Mucosa of descending colon (tissue), 3 donors: ENCODE data around the gene C20orf144. TPM values are rescaled to one million over a fixed set of nuclear protein-coding genes. Genes with fewer than 3 reads are reported as not detected.

Experiments used
- ATAC-seq: fragments of 200-7000 bp; cut with Tn5 transposase; one replicate; pipeline ENCODE4 v1.9.1; 2020; ENCODE audit warnings: mild to moderate bottlenecking, moderate library complexity
- DNase-seq, 3 donors: peaks; one replicate each; pipeline ENCODE4 v3.0.0-alpha.2; 2020
- H3K36me3 ChIP-seq: fragments of 200-600 bp; one replicate; pipeline ENCODE4 v1.8.0; 2021; ENCODE audit warnings: low read depth, mild to moderate bottlenecking
- H3K4me1 ChIP-seq: fragments of 200-600 bp; one replicate; pipeline ENCODE4 v1.8.0; 2021; ENCODE audit warnings: low read depth, mild to moderate bottlenecking
- H3K4me3 ChIP-seq: fragments of 200-600 bp; one replicate; pipeline ENCODE4 v1.8.0; 2021; ENCODE audit warnings: mild to moderate bottlenecking
- H3K9me3 ChIP-seq: fragments of 200-600 bp; one replicate; pipeline ENCODE4 v1.8.0; 2021; ENCODE audit warnings: mild to moderate bottlenecking
- intact Hi-C, 2 donors: fragments of 100-400 bp; cut with DNase I in 1 of 2; cut with micrococcal nuclease in 1 of 2; formaldehyde crosslinking; loops; one replicate each; pipeline versions ENCODE4 v1.11.0 to v1.11.1; 2022; cut with DNase I, micrococcal nuclease
- total RNA-seq, 3 donors: library from RNA; stranded (reverse); fragmentation: NEBNext Ultra II Directional in 2 of 3; extraction: Animal tissue kit (Norgen Biotek cat#: 25700) in 2 of 3; gene quantifications; one replicate each; pipeline versions ENCODE4 v1.2.1 to v1.2.4, GENCODE V29; 2021 to 2023
- TF ChIP-seq, protein P1 (sequence below): fragments of 200-600 bp; IDR thresholded peaks from one replicate; pipeline ENCODE4 v1.8.0; 2022; ENCODE audit warnings: antibody characterized with exemption, mild to moderate bottlenecking
- donor health status: DM: no; HTN: no; CAD: no; lungs with moderate emphysema.
- donor health status: DM: no; HTN: no; CAD: no.
- donor health status: DM: no; HTN: yes; CAD: no.

The C20orf144 gene
- total RNA-seq, 3 donors from 2014 or later: 0.24 TPM; not detected in 2

DNA sequence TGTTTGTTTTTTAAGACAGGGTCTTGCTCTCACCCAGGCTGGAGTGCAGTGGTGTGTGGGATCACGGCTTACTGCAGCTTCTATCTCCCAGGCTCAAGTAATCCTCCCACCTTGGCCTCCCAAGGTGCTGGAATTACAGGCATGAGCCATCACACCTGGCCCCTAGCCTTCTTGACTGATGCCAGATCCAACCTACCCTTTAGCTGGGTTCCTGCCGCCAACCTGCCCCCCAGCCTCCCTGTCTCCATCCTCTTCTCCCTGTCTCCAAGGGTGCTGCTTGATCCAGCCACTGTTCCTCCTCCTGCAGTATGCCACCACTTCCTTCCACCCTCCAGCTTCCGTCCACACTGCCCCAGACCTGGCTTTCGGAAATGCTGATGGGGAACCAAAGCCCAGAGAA, 3.2 kb upstream of the C20orf144 start:
- Histone ChIP-seq H3K36me3 (no peaks in the 10 kb centered on the region), H3K4me3 (no peak overlapping the region), H3K4me1 (peaks cover 21% of the 10 kb centered on the region), H3K9me3 (no peaks in the 10 kb centered on the region)
- DNase-seq: no peak
- ATAC-seq: no peak
- TF ChIP-seq, protein P1, sequence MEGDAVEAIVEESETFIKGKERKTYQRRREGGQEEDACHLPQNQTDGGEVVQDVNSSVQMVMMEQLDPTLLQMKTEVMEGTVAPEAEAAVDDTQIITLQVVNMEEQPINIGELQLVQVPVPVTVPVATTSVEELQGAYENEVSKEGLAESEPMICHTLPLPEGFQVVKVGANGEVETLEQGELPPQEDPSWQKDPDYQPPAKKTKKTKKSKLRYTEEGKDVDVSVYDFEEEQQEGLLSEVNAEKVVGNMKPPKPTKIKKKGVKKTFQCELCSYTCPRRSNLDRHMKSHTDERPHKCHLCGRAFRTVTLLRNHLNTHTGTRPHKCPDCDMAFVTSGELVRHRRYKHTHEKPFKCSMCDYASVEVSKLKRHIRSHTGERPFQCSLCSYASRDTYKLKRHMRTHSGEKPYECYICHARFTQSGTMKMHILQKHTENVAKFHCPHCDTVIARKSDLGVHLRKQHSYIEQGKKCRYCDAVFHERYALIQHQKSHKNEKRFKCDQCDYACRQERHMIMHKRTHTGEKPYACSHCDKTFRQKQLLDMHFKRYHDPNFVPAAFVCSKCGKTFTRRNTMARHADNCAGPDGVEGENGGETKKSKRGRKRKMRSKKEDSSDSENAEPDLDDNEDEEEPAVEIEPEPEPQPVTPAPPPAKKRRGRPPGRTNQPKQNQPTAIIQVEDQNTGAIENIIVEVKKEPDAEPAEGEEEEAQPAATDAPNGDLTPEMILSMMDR: no peak
- intact Hi-C loops: loop anchor here (10.0 kb wide), 1 partner anchor 194 kb away; no protein-coding TSS in a partner anchor

DNA sequence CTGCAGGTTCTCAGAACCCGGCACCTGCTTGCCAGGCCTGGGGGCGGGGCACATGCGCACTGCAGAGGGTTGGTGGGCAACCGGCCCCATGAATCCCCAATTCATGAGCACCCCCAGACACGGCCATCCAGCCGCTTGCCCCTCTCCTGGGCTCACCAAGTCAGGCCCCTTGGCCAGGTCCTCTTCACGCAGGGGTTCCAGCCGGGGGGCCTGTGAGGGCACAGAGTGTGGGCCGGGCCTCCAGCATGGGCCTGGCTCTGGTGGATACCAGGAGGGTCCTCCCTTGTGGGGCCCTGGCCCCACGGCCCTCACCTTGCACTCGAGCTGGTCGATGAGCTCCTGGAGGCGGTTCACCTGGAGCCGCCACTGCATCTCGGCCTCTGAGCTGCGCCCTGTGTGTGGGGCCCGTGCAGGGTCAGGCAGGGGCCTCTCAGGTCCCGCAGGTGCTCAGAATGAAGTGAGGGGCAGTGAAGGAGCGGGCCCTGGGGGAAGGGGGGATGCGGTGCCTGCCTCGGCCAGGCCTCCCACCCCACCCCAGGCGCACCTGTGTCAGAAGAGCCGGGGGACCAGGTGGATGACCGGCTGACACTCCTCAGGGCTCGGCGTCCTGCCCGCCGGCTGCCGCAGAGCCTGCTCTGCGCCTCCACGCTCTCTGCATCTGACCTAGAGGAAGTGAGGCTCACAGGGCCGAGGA, 2.6 kb upstream of the C20orf144 start:
- intact Hi-C loops: loop anchor here (10.0 kb wide), 1 partner anchor 195 kb away; no protein-coding TSS in a partner anchor
- no peak for DNase-seq

DNA sequence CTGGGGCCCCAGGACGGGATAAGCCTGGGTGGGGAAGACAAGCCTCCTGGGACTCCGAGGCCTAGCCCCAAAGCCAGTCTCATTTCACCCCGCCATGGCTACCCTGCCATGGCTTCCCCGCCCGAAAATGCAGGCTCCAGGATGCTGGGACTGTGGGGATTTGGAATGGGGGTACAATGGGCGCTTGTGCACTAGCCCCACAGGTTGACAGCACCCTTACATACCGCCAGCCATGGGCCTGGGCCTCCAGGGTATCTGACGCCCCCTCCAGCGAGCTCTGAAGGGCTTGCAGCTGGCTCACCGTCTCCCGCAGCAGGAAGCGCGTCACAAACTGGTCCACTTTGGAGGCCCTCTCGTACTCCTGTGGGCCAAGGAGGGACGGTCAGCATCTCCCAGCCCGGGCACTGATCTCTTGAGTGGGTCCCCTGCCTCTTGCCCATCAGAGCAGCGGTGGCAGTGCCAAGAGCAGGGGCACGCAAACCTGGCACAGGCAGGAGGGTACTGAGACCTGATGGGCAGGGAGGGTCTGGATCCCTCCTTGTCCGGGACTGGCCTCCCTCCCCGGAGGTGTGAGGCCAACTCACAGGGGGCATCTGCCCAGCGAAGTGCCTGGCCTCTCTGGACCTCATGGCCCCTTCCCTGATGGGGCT, 2.0 kb upstream of the C20orf144 start:
- intact Hi-C loops: no loop called here

More for the DNA sequence above, 2.6 kb upstream of the C20orf144 start:
- TF ChIP-seq, protein P1: no peak
- H3K9me3 ChIP-seq: no peaks in the 10 kb centered on the region
- no peak for ATAC-seq
- H3K4me3 ChIP-seq: no peak overlapping the region
- peaks cover 19% of the 10 kb centered on the region for H3K4me1 ChIP-seq
- no peaks in the 10 kb centered on the region for H3K36me3 ChIP-seq

DNA sequence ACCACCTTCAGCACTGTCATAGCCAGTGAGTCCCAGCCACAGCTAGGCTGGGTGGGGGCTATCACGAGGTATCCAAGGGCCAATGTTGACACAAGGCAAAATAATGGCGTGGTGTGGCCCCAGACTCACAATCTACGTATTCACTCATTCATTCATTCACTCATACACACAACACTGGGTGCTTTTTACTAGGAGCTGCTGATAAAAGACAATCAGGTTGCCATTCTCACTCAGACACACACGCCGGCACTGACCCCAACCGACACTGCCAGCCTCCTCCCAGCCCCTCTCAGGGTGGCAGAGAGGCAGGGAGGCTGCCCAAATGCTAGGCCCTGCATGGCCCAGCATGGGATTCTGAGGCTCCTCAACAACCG, 1.5 kb upstream of the C20orf144 start:
- DNase-seq: no peak
- peaks cover 12% of the 10 kb centered on the region for H3K4me1 ChIP-seq
- intact Hi-C loops: no loop called here
- H3K36me3 ChIP-seq: no peaks in the 10 kb centered on the region
- TF ChIP-seq, protein P1: no peak
- no peaks in the 10 kb centered on the region for H3K9me3 ChIP-seq
- no peak overlapping the region for H3K4me3 ChIP-seq
- no peak for ATAC-seq

More for the DNA sequence above, 2.0 kb upstream of the C20orf144 start:
- Histone ChIP-seq H3K4me3 (no peak overlapping the region), H3K4me1 (peaks cover 13% of the 10 kb centered on the region), H3K36me3 (no peaks in the 10 kb centered on the region), H3K9me3 (no peaks in the 10 kb centered on the region)
- no peak for DNase-seq
- TF ChIP-seq, protein P1: no peak
- no peak for ATAC-seq

DNA sequence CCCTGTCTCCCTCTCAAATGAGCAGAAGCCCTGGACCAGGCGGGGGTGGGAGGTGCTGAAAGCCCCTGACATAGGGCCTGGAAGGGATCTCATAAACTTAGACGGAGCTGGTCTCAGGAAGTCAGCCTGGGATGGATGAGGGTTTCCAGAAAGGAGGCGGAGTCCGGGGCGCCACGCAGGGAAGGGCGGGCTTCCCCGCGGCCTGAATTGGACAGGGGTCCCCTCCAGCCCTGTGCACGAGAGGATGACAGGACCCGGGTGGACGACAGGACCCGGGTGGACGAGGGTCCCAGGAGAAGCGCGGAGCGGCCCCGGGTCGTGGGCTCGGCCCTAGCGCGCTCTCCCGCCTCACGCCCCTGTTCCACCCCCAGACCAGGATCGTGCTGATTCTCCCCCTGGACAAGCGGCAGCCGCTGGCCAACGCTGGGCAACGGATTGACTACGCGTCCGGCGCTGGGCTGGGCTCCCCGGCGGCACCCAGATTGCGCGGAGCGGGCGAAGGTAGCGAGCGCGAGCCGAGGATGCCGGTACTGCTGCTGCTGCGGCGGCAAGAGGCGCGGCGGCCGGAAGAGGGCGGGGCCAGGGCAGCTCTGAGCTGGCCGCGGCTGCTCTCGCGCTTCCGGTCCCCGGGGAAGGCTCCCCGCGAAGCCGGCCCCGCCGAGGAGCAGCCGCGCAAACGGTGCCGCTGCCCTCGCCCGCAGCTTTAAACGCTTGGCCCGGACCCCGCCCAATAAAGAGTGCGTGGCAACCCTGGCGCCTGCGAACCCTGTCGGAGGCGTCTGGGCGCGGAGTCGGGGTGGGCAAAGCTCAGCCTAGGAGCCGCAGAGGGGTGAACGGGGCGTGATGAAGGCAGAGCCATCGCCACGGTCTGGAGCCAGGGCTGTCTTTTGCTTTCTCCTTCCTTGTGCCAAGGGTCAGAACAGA, 1.3 kb downstream of the C20orf144 start:
- intact Hi-C loops: no loop called here
- Histone ChIP-seq H3K9me3 (no peaks in the 10 kb centered on the region), H3K4me1 (peaks cover 30% of the 10 kb centered on the region), H3K36me3 (no peaks in the 10 kb centered on the region), H3K4me3 (peak overlapping the region; percentile 40)
- DNase-seq: peak; percentile 87 to 95 (median 91)
- peak; percentile 66 for ATAC-seq
- TF ChIP-seq, protein P1: no peak
